Medulla oblongata (tissue), 1 donor: ENCODE results near the gene HDAC10.
"Not testable (repeated sequence)": the region's sequence is repeated elsewhere in the genome, so short reads cannot be mapped to it uniquely, and the experiment has no call there.

Source experiments
- DNase-seq: peaks from one replicate; pipeline ENCODE4 v3.0.0-alpha.2; 2015; ENCODE audit errors: extremely low spot score

The HDAC10 gene

DNA sequence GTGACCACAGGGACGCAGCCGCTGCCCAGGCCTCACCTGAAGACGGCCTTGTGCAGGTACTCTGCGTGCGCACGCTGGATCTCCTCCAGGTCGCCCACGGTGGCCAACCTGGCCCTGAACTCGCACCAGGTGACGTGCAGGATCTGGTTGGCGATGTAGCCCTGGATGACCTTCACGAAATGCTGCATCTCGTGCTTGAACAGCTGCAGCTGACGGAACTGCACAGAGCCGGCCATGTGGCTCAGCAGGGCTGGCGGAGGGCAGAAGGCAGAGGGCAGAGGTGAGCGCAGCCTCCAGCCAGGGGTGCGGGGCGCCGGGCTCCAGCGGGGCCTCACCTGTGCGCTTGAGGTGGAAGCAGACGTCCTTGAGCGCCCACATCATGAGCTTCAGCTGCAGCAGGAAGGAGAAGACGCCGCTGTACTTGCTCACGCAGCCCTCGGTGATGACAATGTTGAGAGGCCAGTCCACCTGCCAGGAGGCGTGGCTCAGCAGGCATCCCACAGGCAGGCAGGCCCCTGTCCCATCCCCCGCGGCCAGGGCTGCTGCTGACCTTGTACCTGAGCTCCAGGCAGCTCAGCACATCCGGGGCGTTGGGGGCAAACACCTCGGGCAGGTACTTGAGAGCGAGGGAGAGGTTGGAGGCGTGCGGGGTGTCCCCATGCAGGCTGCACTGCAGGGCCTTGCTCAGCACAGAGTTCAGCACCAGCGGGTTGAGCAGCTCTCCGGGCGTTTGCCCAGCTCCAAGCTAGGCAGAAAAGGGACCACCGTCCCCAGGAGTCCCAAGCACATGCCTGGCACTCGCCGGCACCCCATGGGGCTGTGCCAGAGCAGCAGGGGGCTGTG, 32.7 kb downstream of the HDAC10 start:
- DNase-seq: no peak

- no peak for DNase-seq
Observed at GRCh38 chr22:50217543-50218152, 33.4 kb downstream of the HDAC10 start.

DNA sequence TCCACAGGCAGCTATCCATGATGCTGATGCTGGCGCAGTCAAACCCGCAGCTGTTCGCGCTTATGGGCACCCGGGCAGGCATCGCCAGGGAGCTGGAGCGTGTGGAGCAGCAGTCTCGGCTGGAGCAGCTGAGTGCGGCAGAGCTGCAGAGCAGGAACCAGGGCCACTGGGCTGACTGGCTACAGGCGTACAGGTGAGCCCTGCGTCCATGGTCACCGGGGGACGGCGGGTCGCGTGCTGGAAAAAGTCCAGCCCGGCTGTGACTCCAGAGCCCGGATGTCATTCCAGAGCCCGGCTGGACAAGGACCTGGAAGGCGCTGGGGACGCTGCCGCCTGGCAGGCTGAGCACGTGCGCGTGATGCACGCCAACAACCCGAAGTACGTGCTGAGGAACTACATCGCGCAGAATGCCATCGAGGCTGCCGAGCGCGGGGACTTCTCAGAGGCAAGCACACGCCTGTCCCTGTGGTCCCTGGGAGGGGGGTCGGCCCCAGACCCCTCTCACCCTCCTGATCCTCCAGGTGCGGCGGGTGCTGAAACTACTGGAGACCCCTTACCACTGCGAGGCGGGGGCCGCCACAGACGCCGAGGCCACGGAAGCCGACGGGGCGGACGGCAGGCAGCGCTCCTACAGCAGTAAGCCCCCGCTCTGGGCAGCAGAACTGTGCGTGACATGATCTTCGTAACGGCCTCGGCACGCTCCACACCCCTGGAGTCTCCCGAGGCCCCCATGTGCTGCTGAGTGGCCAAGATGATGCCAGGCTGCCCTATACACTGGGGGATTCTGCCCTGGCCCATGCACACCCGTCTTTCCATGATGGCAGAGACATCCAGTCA, 34.2 kb downstream of the HDAC10 start:
- DNase-seq: no peak

DNA sequence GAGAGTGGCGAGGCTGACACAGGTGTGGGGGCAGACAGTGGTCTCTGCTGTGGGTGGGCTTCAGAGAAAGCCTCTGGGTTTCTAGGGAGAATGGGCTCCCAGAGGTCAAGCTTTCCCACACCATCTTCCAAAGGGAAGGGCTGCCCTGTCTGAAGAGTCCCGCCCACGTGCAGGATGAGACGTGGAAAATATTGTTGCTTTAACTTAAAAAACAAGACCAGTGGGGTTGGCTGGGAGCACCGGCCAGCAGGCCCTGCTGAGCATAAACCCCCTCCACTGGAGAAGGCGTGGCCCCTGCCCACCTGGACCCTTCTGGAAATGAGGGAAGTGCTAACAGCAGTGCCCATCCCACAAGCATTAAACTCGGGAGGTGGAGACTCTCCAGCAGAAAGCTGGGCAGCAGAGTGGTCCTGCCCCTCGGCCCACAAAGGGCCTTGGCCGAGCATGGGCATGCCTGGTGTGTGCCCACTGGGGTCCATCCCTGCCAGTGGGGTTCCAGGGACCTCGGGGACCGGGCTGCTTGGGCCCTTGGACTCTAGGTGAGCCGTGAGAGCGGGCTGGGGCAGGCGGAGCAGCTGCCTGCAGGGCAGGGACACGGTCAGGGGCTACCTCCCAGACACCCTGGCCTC, 34.9 kb downstream of the HDAC10 start:
- DNase-seq: no peak

DNA sequence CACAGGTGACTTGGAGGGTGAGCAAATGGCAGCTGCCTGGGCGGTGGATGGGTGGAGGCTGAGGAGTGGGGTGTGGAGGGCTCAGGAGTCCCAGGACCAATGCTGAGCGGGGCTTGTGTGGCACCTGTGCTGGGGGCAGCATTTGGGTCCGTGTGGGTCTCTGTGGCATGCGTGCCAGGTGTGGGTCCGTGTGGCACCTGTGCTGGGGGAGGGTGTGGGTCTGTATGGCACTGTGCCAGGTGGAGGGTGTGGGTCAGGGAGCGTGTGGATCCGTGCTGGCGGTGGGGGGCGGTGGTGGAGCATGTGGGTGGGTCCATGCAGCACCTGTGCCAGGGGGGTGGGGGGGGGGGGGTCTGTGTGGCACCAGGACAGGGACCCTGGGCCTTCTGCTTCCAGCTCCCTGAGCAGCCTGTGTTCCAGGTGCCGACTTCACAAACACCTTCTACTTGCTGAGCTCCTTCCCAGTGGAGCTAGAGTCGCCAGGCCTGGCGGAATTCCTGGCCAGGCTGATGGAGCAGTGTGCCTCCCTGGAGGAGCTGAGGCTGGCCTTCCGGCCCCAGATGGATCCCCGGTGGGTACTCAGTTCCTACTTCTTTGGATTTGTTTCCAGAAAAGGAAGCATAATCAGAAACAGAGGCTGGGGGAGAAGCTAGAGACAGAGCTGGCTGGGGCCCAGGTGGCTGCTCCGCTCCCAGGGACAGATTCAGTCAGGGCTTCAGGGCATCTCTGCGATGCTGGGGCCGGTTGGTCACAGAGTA, 35.6 kb downstream of the HDAC10 start:
- DNase-seq: no peak

DNA sequence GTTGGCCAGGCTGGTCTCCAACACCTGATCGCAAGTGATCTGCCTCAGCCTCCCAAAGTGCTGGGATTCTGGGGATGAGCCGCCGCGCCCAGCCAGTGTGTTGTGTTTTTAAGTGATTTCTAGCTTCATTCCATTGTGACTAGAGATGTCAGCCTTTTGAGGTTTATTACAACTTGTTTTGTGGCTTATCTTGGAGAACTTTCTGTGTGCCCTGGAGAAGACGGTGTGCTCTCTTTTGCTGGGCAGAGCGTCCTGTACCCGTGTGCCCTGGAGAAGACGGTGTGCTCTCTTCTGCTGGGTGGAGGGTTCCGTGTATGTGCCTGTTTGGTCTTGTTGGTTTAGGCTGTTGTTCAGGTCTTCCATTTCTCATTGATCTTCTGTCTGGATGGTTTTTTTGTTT, 37.8 kb downstream of the HDAC10 start:
- DNase-seq: no peak

DNA sequence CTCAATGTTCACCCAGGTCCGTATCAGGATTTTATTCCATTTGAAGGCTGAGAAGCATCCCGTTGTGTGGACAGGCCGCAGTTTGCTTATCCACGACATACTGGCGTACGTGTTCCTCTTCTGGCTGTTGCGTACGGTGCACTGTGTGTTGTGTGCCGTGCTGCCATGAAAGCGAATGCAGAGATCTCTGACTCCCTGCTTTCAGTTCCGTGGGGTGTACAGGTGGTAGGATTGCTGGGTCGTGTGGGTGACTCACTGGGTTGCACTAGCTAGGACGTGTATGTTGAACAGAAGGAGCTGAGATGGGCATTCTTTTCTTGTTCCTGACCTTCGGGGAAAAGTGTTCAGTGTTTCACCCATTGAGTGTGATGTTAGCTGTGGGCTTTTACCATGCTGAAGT, 39.9 kb downstream of the HDAC10 start:
- DNase-seq: no peak

- no peak for DNase-seq
Observed at GRCh38 chr22:50210378-50211139, 40.5 kb downstream of the HDAC10 start.

DNA sequence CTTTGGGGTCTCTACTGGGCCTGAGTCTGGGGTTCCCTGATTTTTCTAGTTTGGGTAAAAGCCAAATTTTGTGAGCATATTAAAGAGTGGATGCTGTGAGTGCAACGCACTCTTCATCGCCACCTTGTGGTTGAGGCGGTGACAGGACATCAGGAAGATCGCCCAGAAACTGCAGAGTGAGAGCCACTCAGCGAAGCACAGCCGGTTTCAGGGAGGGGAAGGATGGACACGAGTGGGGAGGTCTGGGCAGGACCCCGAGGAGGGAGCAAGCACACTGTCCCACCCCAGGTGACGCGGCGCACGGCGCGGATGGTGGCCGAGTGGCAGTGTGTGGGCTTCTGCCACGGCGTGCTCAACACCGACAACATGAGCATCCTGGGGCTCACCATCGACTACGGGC, 41.2 kb downstream of the HDAC10 start:
- DNase-seq: peak; percentile 74

DNA sequence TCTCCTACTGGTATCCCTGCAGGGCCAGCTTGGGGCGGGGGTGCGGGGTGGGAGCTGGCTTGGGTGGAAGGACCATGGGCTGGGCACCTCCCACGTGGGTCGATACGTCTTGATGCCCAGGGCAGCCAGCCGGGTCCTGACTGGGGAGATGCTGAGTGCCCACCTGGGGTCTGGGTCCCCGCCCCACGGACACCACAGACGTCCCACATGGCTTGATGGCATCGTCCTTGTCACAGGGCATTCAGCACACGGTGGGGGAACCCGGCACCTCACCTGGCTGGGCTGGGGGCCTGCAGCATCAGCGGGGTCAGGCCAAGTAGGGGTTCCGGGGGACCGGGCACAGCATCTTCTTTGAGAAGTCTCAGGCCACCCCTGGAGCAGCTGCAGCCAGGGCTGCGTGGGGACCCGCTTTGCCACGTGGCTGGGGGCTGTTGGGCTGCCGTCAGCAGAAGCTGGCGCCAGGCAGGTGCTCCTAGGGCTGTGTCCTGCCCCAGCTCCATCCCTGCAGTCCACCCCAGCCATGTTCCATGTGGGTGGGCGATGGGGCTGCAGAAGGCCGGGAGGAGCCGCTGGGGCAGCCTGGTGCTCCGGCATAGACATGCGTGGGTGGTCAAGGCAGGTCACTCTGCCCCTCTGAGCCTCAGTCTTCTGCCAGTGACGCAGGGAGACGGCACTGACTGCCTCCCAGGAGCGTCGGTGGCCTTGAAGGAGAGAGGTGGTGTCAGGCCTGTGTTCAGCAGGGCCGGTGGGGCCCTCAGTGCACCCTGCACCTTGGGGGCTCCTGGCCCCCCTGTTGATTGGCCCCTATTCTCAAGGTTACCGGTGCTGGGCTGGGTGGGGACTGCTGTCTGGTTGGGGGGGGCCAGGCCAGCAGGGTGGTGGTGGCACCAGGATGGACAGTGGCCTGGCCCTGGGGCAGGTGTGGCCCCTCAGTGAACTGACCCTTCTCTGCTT, 41.8 kb downstream of the HDAC10 start:
- no peak for DNase-seq

DNA sequence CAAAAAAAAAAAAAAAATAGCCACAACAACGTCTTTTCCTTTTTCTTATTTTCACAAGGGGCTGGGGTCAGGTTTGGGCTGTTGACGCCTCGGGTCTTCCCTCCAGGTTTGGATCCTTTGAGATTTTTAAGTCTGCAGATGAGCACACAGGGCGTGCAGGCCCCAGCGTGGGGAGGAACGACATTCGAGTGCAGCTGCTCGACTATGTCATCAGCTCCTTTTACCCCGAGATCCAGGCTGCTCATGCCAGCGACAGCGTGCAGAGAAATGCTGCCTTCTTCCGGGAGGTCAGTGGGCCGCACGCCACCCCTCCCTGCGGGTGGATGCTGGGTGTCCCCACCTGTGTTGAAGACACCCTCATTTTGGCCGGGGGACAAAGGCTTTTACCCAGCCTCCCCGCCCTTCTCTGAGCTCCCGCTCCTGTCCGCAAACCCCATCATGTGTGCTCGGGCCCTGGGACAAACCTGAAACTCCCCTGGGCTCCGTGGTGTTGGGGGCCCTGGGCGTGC, 42.6 kb downstream of the HDAC10 start:
- no peak for DNase-seq

DNA sequence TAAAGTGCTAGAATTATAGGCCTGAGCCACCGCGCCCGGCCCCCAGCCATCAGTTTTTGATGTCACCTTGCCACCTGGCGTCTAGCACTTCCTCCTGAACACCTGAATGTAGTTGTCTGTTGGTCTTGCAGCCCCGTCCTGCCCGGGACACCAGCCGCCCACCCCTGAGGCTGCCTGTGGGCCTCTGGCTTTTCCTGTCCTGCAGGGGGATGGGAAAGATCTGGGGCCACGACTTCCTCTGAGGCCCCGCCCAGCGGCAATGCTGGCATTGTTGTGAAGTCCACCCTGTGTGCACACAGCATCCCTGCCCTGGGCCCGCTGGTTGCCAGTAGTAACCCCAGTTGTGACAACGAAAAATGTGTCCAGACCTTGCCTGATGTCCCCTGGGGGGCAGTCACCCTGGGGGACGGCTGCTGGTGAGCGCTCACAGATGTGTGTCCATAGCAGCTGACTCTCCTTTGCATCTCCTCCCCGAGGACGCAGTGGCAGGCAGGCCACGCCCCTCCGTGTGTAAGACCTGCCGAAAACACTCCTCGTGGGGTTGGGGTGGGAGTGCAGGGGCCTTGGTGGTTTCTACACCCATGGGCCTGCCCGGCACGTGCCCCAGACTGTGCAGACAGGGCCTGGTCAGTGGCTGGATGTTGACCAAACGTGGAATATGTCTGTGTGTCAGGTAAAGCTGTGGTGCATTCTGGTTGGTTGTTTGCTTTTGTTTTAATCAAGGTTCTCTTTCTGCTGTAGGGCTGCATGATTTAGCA, 43.5 kb downstream of the HDAC10 start:
- no peak for DNase-seq

DNA sequence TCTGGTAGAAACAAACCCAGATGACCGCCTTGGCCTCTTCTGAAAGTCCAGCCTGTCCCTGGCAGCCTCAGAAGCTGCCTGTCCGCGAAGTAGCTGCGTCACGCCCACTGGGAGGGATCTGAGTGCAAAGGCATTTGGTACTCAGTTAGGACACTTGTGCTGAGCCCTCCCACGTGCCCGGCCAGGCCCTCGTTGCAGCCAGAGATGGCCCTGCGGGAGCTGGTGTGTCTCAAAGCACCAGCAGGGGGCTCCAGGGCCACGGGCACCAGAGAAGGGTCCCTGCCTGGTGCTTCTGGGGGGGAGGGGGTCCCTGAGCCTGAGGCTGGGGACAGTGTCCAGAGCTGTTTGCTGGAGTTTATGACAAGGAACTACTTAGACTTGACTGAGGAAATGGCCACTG, 44.5 kb downstream of the HDAC10 start:
- peak; percentile 61 for DNase-seq

- DNase-seq: no peak
Observed at GRCh38 chr22:50205781-50206569, 45.1 kb downstream of the HDAC10 start.

DNA sequence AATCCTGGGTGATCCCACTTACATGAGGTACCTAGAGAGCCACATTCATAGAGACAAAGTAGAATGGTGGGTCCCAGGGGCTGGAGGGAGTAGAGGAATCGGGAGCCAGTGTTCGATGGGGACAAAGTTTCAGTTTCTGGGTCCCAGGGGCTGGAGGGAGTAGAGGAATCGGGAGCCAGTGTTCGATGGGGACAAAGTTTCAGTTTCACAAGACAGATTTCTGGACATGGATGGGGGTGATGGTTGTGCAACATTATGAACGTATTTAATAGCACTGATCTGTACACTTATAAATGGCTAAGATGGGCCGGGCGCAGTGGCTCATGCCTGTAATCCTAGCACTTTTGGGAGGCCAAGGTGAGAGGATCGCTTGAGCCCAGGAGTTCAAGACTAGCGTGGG, 46.1 kb downstream of the HDAC10 start:
- DNase-seq: not testable (repeated sequence)

GRCh38 chr22:50204571-50204970, 46.5 kb downstream of the HDAC10 start:
- no peak for DNase-seq

GRCh38 chr22:50203288-50203687, 47.8 kb downstream of the HDAC10 start:
- no peak for DNase-seq
